HG03571 (cell line): ENCODE data around the gene OR2F2.

Experiments used
- ATAC-seq: cut with Tn5 transposase; IDR thresholded peaks from one replicate; pipeline ENCODE4 v1.9.1; 2021; ENCODE audit not compliant: unreplicated experiment

Gene OR2F2

DNA sequence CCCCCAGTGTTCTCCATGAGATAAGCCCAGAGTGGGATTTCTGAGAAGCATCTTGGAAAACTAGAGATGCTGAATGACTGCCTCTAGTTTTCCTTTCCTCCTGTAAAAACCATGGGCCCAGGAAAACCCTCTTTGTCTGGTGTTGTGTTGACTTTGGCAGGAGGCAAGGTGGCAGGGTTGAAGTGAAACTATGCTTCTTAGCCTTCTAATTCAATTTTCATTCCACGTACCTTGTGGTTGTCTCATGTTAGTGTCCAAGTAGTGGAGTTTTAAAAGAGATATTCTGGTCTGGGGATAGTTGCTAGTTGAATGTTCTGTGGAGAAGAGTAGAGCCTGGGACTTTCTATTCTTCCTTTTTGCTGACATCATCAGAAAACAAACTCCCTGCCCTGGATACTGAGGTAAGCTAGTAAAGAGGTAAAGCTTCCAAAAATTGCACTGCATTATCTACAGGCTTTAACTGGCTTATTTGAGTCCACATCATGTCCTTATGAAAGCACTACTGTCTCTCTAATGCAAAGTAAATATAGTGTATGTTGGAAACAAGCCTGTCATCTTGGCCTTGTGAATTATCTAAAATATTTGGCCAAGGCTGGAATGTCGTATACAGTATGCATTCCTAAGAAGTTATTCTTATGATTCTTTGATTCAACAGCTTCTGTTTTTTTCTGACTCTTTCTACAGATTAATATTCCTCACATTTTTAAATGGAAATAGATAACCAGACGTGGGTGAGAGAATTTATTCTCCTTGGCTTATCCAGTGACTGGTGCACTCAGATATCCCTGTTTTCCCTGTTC, at the start of gene OR2F2:
Gene OR2F2 (plus strand): TSS at position 708 of the 800 bp plus-strand sequence. CDS start 0 bp downstream, at position 708.
- no peak for ATAC-seq

DNA sequence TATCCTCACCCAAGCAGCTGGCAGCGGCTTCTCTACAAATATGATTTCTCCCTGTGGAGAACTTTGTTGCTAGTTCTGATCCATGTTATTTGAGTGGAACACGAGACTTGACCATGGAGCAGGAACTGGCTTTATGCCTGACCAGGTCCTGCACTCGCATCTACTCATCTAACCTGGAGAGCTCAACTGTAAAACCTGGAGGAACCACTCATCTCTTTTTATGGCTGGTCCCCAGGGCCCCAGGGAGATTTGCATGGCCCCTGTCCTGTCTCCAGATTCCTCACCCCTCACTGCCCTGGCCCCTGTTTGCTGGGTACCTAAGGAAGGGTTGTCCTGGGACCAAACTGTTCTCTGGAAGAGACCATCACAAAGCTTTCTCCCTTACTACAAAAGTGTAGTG, 49.1 kb upstream of the OR2F2 start:
- peak; percentile 56 for ATAC-seq

DNA sequence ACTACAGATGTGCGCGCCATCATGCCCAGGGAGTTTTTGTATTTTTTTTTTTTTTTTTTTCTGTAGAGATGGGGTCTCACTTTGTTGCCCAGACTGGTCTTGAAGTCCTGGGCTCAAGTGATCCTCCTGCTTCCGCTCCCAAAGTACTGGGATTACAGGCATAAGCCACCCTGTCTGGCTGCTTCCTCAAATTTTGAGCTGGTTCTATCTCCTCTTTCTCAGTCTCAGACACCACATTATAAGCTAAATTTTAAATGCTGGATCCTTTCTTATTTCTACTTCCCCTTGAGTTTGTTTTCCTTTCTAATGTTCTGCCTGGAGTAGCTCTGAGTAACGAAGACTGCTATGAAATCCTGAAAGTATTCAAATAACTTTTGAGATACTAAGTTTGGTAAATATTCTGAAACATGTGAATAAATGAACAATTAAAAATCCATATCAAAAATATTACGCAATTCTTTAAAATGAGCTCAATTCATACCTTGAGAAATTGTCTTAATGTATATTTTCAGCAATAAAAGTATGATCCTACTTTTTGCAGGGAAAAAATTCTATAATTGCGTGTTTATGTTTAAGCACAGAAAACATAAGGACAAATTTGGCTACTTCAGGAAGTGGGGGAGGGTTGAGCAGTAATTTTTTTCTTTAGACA, 48.1 kb upstream of the OR2F2 start:
- no peak for ATAC-seq

DNA sequence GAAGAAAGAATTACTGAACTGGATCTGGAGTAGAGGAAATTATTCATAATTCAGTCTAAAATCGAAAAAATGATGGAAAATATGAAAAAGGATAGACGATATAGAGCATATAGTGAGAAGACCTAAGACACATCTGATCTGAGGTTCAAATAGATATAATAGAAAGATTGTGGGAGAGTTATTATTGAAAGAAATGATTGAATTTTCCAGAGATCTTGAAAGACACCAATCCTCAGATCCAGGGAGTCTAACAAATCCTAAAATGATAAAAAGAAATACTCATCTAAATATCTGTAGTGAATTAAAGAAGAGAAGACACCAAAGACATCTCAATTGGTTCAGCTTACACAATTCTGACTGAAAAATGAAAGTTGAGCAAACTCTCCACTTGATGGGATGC, 46.0 kb upstream of the OR2F2 start:
- ATAC-seq: no peak

DNA sequence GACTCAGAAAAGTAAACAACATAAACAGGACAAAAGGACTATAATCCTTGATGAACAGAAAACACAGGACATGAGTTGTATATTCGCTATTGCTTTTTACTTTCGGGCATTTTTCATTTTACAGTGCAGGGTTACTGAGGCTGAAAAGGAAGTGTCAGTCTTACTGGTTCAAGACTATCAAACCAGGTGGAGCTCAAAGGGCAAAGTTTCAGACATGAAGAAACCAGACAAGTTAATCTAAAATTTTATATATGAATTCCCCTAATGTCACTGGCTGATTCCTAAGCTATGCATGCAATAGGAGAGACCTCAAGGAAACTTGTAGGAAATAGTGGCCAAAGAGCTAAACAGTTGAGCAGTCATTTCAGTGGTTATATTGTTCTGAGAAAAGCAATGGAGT, 44.5 kb upstream of the OR2F2 start:
- no peak for ATAC-seq

GRCh38 chr7:143891457-143891856, 43.6 kb upstream of the OR2F2 start:
- ATAC-seq: no peak

DNA sequence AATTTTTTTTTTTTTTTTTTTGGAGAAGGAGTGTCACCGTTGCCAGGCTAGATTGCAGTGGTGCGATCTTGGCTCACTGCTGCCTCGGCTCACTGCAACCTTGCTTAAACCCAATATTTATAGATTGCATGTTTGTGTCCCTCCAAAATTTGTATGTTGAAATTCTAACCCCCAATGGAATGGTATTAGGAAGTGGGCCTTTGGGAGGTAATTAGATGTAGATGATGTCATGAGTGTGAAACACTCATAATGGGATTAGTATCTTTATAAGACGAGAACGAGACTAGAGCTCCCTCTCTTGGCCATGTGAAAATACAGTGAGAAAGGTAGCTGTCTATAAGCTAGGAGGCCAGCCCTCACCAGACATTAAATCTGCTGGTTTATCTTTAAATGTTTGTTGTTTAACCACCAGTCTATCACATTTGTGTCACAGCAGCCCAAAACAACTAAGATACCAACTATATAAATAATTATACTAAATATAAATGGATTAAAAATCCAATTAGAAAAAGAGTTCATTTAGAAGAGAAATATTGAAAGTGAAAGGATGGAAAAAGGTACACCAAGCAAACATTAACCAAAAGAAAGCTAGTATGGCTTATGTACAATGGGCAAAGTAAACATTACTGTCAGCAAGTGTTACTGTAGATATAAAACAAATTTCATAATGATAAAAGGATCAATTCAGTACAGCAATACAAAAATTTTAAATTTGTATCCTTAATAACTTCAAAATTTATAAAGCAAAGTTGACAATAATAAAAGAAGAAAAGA, 42.3 kb upstream of the OR2F2 start:
- ATAC-seq: peak; percentile 99

DNA sequence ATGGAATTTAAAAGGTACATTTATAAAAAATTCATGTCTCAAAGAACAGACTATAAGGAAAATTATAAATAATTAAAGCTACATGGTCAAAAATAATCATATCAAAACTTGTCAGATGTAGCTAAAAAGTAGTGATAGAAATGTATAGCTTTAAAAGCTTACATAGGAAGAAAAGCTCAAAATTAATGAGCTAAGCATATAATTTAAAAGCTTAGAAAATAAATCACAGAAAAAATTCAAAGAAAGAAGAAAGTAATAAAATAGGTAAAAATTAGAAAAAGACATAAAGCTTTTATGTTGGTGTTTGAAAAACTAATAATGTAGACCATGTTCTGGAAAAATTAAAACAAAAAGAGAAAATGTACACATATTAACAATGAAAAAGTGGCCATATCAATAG, 38.4 kb upstream of the OR2F2 start:
- ATAC-seq: no peak

GRCh38 chr7:143898810-143899209, 36.2 kb upstream of the OR2F2 start:
- no peak for ATAC-seq

DNA sequence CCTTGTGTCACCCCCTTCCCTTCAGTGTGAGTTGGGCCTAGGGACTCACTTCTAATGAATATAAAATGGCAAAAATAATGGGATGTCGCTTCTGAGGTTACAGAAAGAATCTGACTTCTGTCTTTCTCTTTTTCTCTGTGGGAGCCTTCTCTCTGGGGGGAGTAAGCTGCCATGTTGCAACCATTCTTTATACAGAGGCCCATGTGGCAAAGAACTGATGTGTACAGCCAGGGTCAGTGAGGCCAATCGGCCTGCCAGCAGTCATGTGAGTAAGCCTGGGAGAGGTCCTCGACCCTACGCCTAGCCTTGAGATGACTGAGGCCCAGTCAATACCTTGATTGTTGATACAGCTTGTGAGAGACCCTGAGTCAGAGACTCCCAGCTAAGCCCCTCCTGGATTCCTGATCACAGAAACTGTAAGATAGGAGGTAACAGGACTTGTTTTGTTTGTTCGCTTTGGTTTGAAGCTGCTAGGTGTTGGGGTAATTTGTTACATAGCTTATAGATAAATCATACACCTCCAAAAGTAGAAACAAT, 34.7 kb upstream of the OR2F2 start:
- no peak for ATAC-seq

- no peak for ATAC-seq
These were observed 33.7 kb upstream of the OR2F2 start for GRCh38 chr7:143901332-143901667.

- peak; percentile 95 for ATAC-seq
These were observed 33.2 kb upstream of the OR2F2 start, which contains the start of gene TCAF1 for GRCh38 chr7:143901668-143902331. TSS of gene TCAF1 (minus strand) at chr7:143902176. CDS start at chr7:143876608, 25,568 bp downstream.

DNA sequence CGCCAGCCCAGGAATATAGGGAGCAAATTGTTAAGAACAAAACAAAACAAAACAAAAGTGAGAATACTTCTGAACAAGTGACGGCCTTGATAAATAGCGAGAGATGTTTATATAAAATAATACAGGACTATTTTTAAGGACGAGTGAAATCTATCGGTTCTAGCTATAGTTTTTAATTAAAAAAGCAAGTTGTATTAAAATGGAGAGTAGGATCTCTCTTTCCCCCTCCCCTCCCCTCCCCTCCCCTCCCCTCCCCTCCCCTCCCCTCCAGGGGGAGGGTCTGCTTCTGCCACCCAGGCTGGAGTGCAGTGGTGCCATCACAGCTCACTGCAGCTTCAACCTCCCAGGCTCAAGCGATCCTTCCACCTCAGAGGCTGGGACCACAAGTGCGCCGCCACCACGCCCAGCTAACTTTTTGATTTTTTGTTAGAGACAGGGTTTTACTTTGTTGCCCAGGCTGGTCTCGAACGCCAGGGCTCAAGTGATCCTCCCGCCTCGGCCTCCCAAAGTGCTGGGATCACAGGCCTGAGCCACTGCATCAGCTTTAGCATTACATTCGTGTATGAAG, 32.6 kb upstream of the OR2F2 start:
- no peak for ATAC-seq

DNA sequence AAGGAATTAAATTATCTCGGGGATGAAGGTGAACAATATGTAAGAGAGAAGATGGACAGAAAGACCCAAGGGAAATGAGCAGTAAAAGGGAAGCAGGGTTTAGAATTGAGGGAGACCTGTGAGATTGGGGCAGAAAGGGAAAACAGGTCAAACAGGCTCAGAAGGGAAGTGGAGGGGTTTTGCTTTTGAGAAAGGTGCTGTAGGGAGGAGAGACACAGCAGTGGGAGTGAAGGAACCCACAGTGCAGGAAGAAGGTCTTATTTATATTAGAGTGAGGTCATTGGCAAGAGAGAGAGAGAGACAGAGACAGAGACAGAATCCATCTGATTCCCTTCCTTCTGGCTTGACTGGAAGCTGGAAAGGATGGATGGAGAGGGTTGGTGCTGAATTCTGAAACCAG, 29.5 kb upstream of the OR2F2 start:
- no peak for ATAC-seq

- ATAC-seq: no peak
These were observed 28.9 kb upstream of the OR2F2 start for GRCh38 chr7:143906151-143906550.

DNA sequence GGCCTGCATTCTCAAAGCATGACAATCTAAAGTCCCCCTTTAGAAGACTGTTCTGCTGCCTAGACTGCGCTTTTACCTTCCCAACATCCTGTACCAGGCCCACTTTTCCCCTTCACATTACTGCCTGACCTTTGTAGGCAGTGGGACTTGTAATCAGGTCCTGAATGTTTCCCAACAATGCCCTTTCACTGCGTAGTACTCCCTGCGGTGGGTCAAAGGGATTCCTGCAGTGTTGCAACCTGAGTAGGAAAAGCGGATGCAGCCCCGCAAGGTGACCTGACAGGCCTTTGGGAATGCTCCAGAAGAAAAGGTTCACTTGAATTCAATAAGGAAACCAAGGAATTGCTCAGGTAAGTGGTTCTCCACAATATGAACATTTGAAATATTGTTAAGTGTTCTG, 28.1 kb upstream of the OR2F2 start:
- ATAC-seq: no peak

DNA sequence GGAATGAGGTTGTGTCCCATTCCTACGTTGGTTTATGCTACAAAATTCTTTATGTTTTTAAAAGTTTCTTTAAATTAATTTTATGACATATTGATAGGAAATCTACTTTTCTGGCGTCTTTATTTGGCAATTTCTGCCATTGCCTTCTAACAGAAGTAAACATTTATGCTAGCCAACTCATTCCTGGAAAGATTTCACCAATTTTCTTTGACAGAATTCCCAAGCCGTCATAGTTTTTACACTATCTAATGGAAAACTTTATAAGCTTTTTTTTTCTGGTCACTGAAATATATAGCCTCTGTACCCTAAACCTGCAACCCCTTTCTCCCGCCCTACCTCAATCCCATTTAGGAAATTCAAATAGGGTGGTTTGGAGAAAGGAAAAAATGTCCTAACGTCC, 26.9 kb upstream of the OR2F2 start:
- no peak for ATAC-seq

- no peak for ATAC-seq
These were observed 25.2 kb upstream of the OR2F2 start for GRCh38 chr7:143909863-143910262.

- ATAC-seq: no peak
These were observed 24.4 kb upstream of the OR2F2 start for GRCh38 chr7:143910473-143911248.
